Occipital lobe (tissue), 2 donors: Measurements from ENCODE around the gene KCND3. TPM values are rescaled to one million over a fixed set of nuclear protein-coding genes. Genes with fewer than 3 reads are reported as not detected.

Experiments
- DNase-seq: peaks from one replicate; lab custom pipeline; 2025; lab: John Stamatoyannopoulos, UW
- total RNA-seq: library from RNA; depleted of rRNA; stranded (reverse); fragments of >200 nt; gene quantifications from one replicate; pipeline ENCODE4 v1.2.3, GENCODE V29; 2014

The KCND3 gene
- total RNA-seq, 1 donor from 2014 or later, result 12.6 TPM

DNA sequence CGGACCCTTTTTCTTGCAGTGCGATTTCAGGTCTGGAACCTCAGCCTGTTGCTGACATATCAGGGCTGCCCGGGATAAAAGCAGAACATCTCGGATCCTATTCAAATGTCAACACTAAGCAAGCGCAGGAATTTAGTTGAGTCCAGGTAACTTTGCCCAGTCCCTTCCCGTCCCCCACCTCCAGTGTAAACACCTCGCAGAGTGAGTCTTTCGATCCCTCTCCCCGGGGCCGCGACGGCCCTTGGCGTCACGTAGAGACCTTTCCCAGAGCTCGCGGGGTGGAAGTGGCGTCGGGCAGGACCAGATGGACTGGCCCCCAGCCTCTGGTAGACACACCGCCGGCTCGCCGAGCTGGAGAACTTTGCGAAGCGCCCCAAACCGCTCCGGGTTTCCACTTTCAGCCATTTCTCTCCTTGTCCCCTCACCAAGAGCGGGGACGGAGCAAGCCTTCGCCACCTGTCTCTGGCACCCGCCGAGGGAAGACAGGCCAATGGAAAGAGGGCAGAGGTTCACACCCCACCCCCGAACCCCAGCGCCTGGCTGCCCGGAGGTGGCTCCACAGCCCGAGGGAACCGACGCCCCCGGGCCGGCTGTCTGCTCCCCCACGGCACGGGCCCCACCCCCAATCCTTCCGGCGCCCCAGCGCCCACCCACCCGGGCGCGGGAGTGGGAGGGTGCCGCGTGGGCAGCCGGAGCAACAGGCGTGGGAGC, 570 bp downstream of the KCND3 start:
- DNase-seq, result peak; percentile 26

DNA sequence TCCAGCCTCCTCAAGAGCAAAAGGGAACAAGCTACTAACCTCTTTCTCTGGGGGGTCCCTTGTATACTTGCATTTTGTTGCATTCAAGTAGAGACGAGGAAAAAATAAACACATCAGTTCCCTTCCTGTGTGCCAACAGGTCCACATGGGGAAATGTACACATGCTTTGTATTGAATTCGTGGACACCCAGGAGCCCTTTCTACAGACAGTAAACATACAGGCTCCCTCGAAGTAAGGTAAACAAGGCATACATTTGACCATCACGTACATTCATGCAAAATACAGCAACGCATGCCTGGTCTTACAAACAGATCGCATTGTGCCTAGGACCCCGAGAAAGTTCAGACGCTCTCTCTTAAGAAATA, 1.1 kb downstream of the KCND3 start:
- DNase-seq, result no peak

DNA sequence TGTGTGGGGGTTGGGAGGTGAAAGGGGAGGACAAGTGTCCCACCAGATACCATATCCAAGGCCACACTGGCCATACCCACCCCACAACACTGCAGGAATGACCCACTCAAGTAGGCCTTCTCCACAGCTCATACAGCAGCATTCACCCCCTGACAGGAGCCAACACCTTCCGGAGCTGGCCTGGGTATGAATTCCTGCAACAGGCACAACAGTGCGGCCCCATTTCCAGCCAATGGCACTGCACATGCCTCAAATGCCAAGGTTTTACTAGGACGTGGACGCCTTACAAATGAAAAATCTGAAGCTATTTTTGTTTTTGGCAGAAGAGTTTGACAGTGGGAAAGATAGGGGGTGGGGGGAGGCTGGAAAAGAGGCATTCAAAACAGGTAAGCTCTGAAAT, 2.0 kb downstream of the KCND3 start:
- no peak for DNase-seq

DNA sequence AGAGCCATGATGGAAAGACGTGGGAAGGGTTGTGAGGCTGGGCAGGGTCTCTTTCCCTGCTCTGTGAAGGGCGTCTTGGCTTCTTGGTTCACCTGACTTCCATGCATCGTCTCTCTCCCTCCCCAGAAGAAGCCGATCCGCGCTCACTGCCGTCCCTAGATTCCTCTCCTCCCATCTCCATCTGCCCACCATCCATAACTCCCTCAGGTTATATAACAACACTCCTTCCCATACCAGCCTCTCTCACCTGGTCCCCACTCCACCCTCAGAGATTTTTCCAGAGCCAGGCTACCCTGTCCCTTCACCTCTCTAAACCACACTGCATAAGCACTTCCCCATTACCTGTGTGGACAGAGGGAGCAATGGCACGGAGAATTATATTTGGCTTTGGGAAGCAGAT, 6.0 kb downstream of the KCND3 start:
- DNase-seq, result no peak

DNA sequence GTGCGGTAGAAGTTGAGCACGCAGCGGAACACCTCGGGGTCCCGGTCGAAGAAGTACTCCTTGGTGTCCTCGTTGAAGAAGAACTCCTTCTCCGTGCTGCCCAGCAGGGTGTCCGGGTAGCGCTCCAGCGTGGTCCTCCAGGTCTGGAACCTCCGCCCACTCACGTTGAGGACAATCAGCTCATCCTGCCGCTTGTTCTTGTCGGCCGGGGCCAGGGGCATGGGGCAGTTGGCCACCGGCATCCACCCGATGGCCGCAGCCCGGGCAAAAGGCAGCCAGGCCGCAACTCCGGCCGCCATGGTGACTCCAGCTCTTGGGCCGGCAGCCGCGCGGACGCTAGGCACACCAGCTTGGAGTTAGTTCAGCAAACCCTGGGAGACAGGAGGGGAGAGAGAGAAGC, 7.0 kb downstream of the KCND3 start:
- DNase-seq, result no peak

DNA sequence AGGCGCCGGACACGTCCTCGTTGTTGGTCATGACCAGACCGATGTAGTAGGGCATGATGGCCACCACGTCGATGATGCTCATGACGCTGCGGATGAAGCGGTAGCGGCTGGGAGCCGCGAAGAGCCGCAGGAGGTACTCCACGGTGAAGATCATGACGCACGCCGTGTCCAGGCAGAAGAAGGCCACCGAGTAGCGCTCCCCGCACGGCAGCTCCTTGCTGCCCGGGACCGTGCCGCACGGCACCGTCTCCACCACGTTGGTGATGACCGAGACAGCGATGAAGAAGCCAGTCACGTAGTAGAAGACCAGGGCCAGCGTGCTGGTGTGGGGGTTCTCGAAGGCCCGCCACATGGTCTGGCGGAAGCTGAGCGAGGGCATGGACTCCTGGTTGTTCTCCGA, 7.6 kb downstream of the KCND3 start:
- no peak for DNase-seq

DNA sequence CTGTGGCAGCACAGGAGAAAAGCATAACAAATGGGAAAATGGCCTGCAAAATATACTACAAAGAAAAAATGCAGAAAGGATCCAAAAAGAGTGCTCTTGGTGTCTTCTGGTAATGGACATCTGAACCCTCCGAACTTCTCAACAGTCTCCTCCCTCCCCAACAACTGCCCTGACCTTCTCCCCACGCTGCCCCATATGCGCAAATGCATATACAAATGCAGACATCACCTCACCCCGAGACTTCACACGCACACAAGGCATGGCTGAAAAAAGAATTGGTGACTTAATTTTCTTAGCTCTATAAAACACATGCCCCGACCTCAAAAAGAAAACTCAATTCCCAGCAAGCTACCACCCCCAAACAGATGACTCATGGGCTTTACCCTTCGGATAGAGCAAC, 8.4 kb downstream of the KCND3 start:
- DNase-seq, result no peak

DNA sequence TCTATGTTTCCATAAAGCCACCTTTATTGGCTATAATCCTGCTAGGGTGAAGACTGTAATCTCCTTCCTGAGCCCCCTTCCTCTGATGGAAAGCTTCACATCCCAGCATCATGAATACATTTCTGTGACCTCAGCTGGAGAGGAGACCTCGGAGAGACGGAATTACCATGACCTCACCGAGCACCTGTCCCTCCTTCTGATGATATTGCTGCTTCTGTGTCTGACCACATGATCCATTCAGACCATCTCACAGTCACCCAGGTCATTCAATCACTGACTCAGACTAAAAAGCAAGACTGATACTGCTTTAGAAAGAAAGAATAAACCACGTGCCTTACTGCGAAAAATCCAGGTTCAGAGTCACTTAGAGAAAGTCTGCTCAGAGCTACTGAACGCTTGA, 8.8 kb downstream of the KCND3 start:
- no peak for DNase-seq

DNA sequence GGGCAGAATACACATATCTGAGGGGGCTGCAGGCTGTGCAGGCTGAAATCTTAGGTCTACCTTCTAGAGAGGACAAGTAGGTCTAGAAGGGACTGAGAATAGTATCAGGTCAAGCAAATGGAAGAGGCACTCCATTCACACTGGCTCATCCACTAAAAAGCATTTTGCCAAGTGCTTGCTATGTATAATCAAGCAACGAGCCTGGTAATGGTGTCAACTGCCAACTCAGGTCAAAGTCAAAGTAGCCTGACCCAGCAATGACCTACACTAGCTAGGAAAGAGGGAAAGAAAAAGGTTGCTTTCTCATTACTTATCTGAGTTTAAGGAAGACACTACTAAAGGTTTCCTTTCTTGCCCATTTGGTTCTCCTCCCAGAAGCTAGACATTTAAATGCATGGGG, 10.8 kb downstream of the KCND3 start:
- no peak for DNase-seq

DNA sequence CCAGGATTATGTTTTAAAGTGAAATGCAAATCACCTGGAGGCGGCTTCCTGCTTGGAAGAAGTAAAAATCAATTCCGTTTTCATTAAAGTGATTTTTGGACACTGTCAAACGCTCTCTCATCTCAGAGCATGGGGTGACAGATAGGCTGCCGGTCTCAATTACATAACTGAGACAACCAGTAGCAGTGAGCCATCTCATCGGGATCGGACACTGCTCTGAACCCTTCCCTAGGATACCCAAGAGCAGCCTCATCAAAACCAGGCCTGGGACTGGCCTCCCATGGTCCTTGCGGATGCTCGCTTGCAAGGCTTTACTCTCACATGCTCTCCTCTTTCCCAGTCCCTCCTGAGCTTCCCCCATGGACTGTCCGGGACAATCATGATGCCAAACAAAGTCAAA, 12.1 kb downstream of the KCND3 start:
- DNase-seq, result no peak

DNA sequence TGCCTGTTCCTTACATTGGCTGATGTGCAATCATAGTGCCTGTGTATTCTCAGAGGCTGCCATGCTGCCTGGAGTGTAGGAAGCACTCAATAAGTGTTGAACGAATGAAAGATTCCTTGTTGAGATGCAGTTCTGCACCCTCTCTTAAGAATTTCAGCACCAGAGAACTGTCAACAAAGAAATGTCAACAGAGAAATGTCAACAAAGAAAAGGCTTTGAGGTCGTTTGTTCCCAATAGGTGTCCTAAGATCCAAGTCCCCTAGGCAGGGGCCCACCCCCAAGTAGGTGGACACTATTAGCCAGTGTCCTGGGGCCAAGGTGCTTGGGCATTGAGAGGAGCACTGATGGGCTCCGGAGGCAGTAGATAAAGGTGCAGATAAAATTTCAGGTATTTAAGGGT, 12.6 kb downstream of the KCND3 start:
- DNase-seq, result no peak

DNA sequence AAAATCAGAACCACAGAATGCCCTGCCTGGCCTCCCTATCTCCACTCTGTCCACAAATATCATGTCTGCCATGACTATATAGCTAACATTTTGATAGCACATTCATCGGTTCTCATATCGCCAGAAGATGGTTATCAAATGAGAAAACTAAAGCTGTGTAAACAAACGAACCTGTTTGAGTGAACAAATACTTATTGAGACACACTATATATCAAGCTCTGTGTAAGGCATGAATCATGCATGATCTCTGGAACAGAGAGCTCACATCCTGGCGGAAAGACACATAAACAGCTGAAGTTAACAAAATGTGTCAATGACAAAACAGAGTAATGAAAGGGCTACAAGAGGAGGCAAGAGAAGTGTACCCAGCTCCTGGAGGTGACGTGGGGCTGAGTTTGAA, 13.1 kb downstream of the KCND3 start:
- no peak for DNase-seq

DNA sequence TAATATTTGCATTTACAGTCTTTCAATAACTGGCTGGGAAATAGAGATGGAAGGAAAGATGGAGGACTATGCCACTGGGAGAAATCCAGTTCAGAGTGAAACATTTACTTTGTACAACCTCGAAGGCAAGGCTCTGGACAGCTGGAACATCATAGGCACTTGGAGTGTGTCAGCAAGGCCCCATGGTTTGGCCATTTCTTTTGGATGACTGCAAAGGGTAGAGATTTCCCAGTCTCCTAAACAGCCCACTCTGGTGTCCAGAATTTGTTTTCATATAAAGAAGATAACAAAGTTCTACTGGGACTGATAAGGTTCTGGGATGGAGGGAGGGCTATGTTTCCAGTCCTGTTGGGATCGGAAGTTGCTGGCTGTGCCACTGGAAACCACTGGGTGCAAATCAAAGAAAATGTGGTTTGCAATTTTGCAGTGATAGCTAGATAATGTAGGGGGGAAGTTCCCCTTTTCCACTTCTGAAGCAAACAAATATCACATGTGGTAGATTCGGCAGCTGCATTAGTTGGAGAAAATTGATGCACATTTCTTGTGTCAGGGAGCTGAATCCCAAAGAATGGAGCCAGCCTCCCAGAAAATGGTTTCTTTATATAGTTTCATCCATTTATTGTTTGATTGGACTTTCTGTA, 16.2 kb downstream of the KCND3 start:
- DNase-seq, result no peak

DNA sequence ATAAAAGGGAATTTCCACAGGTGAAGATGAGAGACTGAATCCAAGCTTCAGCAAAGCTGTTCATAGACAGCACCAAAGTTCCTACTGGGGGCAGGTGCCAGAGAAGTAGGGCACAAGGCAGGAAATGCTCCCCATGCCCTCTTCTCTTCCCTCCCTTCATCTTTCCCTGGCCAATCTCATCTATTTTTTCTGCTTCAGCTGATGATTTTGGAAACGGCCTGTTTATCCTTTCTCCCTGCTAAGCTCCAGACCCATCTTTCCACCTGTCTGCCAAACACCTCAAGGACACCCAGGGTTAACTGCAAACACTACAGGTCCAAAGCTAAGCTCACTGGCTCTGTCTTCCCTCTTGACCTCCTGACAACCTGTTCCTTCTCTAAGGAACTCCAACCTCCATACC, 18.1 kb downstream of the KCND3 start:
- DNase-seq, result no peak

DNA sequence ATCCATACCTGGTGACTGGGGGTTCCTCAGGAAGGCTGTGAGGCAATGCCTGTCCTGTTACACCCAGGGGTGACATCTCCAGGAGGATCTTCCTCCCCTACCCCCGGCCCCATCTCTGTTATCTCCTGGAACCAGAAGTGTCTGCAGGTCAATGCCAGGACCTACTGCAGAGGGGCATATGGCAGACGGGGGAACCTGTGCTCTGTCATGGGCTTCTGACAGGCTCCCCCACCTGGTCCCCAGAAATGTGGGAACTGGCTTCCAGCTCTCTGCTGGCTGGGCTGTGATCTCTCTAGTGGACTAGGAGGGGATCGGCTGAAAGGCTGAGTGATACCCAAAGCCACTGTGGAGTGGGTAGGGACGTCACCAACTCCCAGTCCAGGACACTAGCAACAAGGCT, 21.0 kb downstream of the KCND3 start:
- no peak for DNase-seq

DNA sequence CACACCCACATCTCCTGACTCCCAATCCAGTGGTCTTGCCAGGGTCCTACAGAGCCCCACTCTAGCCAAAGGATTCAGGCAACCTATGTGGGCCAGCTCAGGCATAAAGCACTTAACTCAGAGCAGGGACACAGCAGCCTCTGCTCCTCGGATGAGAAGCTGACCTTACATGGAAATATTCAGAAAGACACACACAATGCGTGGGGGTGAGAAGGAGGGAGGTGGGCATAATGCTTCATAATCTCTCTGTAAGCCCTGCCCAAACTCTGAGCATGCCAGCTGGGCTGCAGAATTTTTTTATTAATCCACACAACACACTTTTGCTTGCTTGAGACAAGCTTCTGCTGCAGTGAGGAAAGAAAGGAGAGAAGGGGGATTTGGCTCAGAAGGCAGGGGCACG, 21.6 kb downstream of the KCND3 start:
- no peak for DNase-seq

DNA sequence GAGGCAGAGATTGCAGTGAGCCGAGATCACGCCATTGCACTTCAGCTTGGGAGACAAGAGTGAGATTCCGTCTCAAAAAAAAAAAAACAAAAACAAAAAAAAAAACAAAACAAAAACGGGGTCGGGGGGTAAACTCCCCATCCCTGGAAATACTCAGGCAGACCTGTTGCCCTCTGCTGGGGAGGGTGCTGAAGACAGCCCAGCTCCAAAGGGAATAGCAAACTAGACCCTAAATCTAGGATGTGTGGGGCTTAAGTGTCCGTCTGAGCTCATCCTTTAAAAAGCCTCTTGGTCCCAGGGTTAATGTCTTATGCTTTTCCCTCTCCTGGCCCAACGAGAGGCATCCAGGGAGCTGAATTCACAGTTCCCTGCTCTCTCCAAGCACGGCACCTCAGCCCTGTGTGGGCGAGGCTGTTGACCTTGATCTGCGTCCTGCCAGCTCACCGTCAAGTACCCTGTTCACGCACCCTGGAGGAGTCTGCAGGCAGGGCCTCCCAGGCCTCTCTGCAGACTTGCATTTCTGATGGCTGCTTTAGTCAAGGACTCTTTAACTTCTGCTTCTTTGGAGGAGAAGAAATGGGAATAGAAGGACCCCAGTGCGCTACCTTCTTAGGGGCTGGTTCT, 22.3 kb downstream of the KCND3 start:
- no peak for DNase-seq

DNA sequence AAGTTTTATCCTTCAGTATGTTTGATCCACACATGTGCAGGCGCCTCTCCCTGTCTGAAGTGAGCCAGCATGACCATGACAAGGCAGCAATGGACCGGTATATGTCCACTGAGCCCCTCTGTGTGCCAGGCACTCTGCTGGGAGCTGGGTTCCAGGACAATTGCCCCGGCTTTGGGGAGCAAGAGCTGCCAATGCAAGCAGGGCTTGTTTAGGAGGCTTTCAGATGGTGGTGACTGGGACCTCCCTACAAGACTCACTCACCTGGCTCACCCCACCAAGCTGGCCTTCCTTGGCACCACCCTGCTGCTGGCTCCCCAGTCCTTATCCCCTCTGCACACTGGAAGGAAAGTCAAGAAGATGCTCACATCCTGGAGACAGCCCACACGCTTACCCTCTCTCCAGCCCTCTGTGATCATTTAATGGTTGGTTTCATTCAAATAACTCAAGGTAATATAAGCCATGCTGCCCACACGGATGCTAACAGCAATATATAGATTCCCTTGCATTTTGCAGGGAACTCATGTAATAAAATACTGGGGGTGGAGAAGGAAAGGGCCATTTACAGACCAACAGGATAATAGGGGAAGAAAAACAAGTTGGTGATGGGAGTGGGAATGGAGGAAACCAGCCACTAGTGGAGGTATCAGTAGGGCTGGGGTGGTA, 23.6 kb downstream of the KCND3 start:
- no peak for DNase-seq

DNA sequence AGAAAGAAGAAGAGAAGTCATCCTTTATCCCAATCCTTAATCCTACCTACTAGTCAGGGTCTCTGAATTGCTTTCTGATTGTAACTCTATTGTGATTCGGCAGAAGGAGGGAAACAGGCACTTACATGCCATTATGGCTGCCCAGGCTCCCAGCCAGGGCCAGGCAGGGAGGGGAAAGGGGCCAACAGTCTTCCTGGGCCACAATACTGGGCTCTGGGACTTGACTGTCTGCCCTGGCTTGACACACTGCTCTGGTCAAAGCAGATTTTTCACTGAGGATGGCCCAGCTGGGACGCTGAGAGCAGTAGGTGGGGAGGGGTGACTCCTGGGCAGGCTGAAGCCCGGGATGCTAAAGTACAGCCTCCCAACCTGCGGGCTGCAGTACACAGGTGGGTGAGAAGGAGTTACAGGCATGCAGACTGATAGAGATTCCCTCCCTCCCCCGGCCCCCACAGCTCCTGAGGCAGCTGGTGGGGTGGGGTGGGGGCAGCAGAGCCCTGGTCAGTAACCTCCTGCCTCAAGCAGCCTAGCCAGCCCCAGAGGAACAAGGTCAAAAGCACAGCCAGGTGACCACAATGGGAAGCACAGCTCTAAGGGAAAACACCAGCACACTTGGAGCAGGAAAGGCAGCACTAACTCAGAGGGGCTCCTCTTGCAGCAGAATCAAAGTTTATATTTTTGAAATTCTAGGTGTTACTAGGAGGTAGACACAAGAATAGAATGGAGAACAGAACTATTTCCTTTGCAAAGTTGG, 25.3 kb downstream of the KCND3 start:
- no peak for DNase-seq

DNA sequence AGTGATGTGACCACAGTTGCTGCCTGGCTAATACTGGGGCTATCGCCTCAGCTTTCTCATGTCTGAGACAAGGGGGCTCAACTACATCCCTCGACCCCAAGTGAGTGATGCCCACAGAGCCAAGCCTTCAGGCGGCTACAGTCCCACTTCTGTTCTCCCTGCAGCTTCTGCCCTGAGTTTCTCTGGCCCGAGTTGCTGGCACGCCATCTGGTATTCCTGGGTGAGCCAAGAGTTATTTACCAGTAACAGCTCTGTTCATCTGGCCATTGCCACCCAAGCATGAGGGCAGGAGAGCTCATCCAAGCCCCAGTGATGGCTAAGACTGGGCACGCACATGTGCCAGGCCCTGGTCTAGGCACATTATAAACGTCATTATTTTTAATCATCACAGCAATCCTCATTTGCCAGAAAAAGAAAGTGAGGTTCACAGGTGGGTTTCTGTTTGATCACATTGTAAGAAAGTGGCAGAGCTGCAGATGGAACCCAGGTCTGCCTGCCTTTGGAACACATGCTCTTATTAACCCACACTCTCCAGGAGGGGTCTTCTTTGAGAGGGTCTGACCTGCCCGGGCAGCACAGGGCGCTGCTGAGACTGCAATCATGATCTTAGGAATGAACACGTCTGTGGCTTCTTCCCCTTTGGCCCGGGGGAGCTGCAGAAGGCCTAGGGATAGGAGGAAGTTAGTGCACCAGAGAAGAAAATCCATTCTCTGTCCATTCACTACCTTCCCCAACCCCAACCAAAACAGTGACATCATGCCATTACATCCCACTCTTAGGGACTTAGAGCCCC, 27.5 kb downstream of the KCND3 start:
- peak; percentile 43 for DNase-seq

DNA sequence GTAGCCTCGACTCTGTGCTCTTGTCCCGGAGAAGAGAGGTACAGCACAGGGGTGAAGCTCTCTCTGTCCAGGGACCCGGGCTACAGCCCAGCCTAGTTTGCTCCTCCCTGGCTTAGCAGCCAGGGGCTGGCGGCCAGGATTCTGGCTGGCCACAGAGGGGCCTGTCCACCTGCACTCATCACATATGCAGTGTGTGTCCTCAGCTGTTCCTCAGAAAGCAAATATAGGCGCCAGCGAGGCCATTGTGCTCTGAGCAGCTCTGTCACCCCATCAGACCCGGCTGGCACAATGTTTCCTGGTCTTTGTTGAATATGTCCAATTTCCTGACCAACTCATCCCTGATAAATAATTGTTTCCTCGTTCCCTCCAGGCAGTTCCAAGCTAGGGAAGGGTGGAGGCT, 28.5 kb downstream of the KCND3 start:
- no peak for DNase-seq
